HCT116 (cell line): ENCODE results near the gene SEPHS1. TPM values are rescaled to one million over a fixed set of nuclear protein-coding genes. Genes with fewer than 3 reads are reported as not detected.

ENCODE experiments used
- ATAC-seq: fragments of 200-7000 bp; cut with Tn5 transposase; 2 replicates; pipeline ENCODE4 v1.9.1; 2020; ENCODE audit warnings: mild to moderate bottlenecking, moderate library complexity
- BruUV-seq: library from RNA; stranded (reverse); fragments of 400-500 nt; replicated peaks from 2 replicates; lab custom pipeline; 2021; lab: Mats Ljungman, UMichigan
- CTCF ChIA-PET: fragments of 300-600 bp; sonication (Branson Sonifier 250); formaldehyde crosslinking; loops from one replicate; lab custom pipeline; 2021; ENCODE audit warnings: antibody characterized with exemption; lab: Charles Lee
- POLR2A ChIA-PET: fragments of 300-600, 350-600 bp; sonication (Branson Sonifier 250); formaldehyde crosslinking; loops from one replicate; lab custom pipeline; 2021; ENCODE audit warnings: antibody characterized with exemption; lab: Charles Lee
- RAD21 ChIA-PET, 2 experiments: fragments of 300-600 bp; sonication (Branson Sonifier 250); formaldehyde crosslinking; loops; one replicate each; lab custom pipeline; 2023; ENCODE audit warnings: low total read pairs in 2 of 2; ENCODE audit not compliant: uncharacterized antibody in 2 of 2, unreplicated experiment in 2 of 2, low non-redundant PET in 1 of 2; lab: Charles Lee
- DNase-seq: peaks from one replicate; pipeline ENCODE4 v3.0.0-alpha.2; 2010; ENCODE audit warnings: low read depth, low spot score
- H2AFZ ChIP-seq: fragments of 200-600 bp; shearing (Covaris generic), sonication (generic); 2 replicates; pipeline ENCODE4 v1.6.1; 2017; ENCODE audit warnings: low read depth, mixed run types, mixed read lengths, antibody characterized with exemption, low read length; ENCODE audit not compliant: poor library complexity, severe bottlenecking
- H3K27ac ChIP-seq: 2 replicates; pipeline ENCODE4 v1.5.1; 2012; ENCODE audit warnings: low read depth, low read length
- H3K27me3 ChIP-seq: fragments of 200-600 bp; sonication (generic); 2 replicates; pipeline ENCODE4 v1.6.1; 2016; ENCODE audit warnings: mixed run types, low read length, mixed read lengths; ENCODE audit not compliant: insufficient read depth
- H3K36me3 ChIP-seq, 2 experiments: fragments of 200-500 bp in 1 of 2; fragments of 200-600 bp in 1 of 2; sonication (Bioruptor generic) in 1 of 2; sonication (generic) in 1 of 2; 2 replicates each; pipeline versions ENCODE4 v1.5.1 to v1.6.1; 2014 to 2016; ENCODE audit warnings: low read length in 2 of 2, inconsistent platforms in 1 of 2, mixed read lengths in 1 of 2, mixed run types in 1 of 2; ENCODE audit not compliant: insufficient read depth in 2 of 2, control insufficient read depth in 1 of 2
- H3K4me1 ChIP-seq, 2 experiments: fragments of 200-600 bp in 1 of 2; sonication (generic) in 1 of 2; 2 replicates each; pipeline versions ENCODE4 v1.5.1 to v1.6.1; 2012 to 2017; ENCODE audit warnings: low read length in 2 of 2, inconsistent platforms in 1 of 2, mild to moderate bottlenecking in 1 of 2, mixed read lengths in 1 of 2, mixed run types in 1 of 2, moderate library complexity in 1 of 2; ENCODE audit not compliant: insufficient read depth in 2 of 2, control insufficient read depth in 1 of 2
- H3K4me2 ChIP-seq: fragments of 200-600 bp; sonication (generic); 2 replicates; pipeline ENCODE4 v1.6.1; 2017; ENCODE audit warnings: mixed run types, low read length, mixed read lengths
- H3K4me3 ChIP-seq, 2 experiments: fragments of 200-600 bp in 1 of 2; sonication (generic) in 1 of 2; replicated peaks in 1 of 2; 2 replicates each; pipeline ENCODE4 v1.5.1; 2011 to 2016; ENCODE audit warnings: low read length in 2 of 2, control low read depth in 1 of 2, low read depth in 1 of 2, mild to moderate bottlenecking in 1 of 2, mixed read lengths in 1 of 2, mixed run types in 1 of 2
- H3K79me2 ChIP-seq: fragments of 200-600 bp; sonication (generic); 2 replicates; pipeline ENCODE4 v1.6.1; 2017; ENCODE audit warnings: mild to moderate bottlenecking, mixed run types, low read length, moderate library complexity, mixed read lengths; ENCODE audit not compliant: insufficient read depth
- H3K9ac ChIP-seq: fragments of 200-600 bp; sonication (generic); 2 replicates; pipeline ENCODE4 v1.6.1; 2016; ENCODE audit warnings: low read length, mixed read lengths
- H3K9me2 ChIP-seq: fragments of 200-600 bp; sonication (generic), shearing (Covaris generic); 2 replicates; pipeline ENCODE4 v1.6.1; 2017; ENCODE audit warnings: mixed run types, mild to moderate bottlenecking, moderate library complexity; ENCODE audit not compliant: insufficient read depth
- H3K9me3 ChIP-seq, 2 experiments: fragments of 200-500 bp in 1 of 2; fragments of 200-600 bp in 1 of 2; sonication (Bioruptor generic) in 1 of 2; sonication (generic) in 1 of 2; 2 replicates each; pipeline ENCODE4 v1.6.1; 2014 to 2017; ENCODE audit warnings: low read length in 2 of 2, mixed read lengths in 2 of 2, inconsistent platforms in 1 of 2, low read depth in 1 of 2, mild to moderate bottlenecking in 1 of 2, mixed run types in 1 of 2, moderate library complexity in 1 of 2; ENCODE audit not compliant: control insufficient read depth in 1 of 2, insufficient read depth in 1 of 2
- H4K20me1 ChIP-seq: fragments of 200-600 bp; sonication (generic), shearing (Covaris generic); 2 replicates; pipeline ENCODE4 v1.6.1; 2017; ENCODE audit warnings: mixed run types, mild to moderate bottlenecking, moderate library complexity; ENCODE audit not compliant: insufficient read depth
- CBX3 ChIP-seq: IDR thresholded peaks from 2 replicates; pipeline ENCODE4 v1.6.1; 2012; ENCODE audit warnings: low read depth
- CEBPB ChIP-seq: IDR thresholded peaks from 2 replicates; pipeline ENCODE4 v1.6.1; 2012; ENCODE audit warnings: low read depth
- EZH2 ChIP-seq: fragments of 200-600 bp; sonication (generic); IDR thresholded peaks from 2 replicates; pipeline ENCODE4 v1.6.1; 2017; ENCODE audit warnings: antibody characterized with exemption, mixed run types
- EZH2phosphoT487 ChIP-seq: fragments of 200-600 bp; IDR thresholded peaks from 2 replicates; pipeline ENCODE4 v1.6.1; 2018; ENCODE audit warnings: antibody characterized with exemption, borderline replicate concordance
- JUND ChIP-seq: IDR thresholded peaks from 2 replicates; pipeline ENCODE4 v1.6.1; 2012
- POLR2A ChIP-seq: IDR thresholded peaks from 2 replicates; pipeline ENCODE4 v1.7.0; 2011; ENCODE audit warnings: borderline replicate concordance; ENCODE audit not compliant: insufficient read depth, insufficient read length; ENCODE audit errors: extremely low read depth
- SP1 ChIP-seq: IDR thresholded peaks from 2 replicates; pipeline ENCODE4 v1.6.1; 2012; ENCODE audit warnings: low read depth
- SRF ChIP-seq: IDR thresholded peaks from 2 replicates; pipeline ENCODE4 v1.6.1; 2012; ENCODE audit warnings: low read depth
- TCF7L2 ChIP-seq: IDR thresholded peaks from 2 replicates; pipeline ENCODE4 v1.7.0; 2011; ENCODE audit warnings: borderline replicate concordance, inconsistent platforms; ENCODE audit not compliant: insufficient read depth, insufficient read length; ENCODE audit errors: extremely low read depth
- ZNF274 ChIP-seq: fragments of 200-500 bp; sonication (Bioruptor generic); IDR thresholded peaks from 2 replicates; pipeline ENCODE4 v1.6.1; 2014; ENCODE audit warnings: mild to moderate bottlenecking, low read depth, low read length, inconsistent platforms
- intact Hi-C: fragments of 100-400 bp; cut with micrococcal nuclease; formaldehyde crosslinking; loops from 2 replicates; pipeline ENCODE4 v1.10.0; 2022
- total RNA-seq: library from RNA; stranded (reverse); gene quantifications from one replicate; pipeline ENCODE4 v1.2.1, GENCODE V29; 2021; ENCODE audit not compliant: unreplicated experiment
- TF ChIP-seq, protein P1 (sequence below): IDR thresholded peaks from 2 replicates; pipeline ENCODE4 v1.6.1; 2012

Gene SEPHS1
- total RNA-seq, 1 experiment from 2014 or later = 51.7 TPM

DNA sequence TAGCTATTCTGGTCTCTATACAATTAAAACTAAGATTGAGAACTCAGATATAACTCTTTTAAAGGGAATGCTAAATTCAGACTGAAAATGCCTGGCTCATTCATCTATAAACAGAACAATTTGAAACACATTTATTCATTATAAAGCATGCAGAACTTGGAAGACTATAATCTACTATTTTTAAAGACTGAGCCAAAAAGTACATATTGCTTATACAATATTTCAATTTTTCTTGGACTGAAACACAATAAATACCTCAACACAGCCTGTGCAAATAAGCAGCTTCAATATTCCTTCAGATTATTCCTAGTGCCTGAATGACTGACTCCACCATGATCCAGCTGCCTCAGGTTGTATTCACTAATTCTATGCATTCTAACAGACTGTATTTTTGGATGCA, 32.7 kb downstream of the SEPHS1 start:
- no peaks in the 10 kb centered on the region for H3K4me1 ChIP-seq
- no peak overlapping the region for H3K9ac ChIP-seq
- ATAC-seq (no peak), DNase-seq (no peak)
- no peaks in the 10 kb centered on the region for H3K9me3 ChIP-seq
- TF ChIP-seq CBX3 = no peak
- TF ChIP-seq, protein P1, sequence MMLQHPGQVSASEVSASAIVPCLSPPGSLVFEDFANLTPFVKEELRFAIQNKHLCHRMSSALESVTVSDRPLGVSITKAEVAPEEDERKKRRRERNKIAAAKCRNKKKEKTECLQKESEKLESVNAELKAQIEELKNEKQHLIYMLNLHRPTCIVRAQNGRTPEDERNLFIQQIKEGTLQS = no peak
- no peak for TF ChIP-seq SRF
- TF ChIP-seq JUND = no peak
- TF ChIP-seq SP1 = no peak
- TF ChIP-seq ZNF274 = no peak
- TF ChIP-seq CEBPB = no peak
- TF ChIP-seq POLR2A = no peak
- RAD21 ChIA-PET = no interaction called here
- H4K20me1 ChIP-seq = no peaks in the 10 kb centered on the region
- no peaks in the 10 kb centered on the region for H3K36me3 ChIP-seq
- CTCF ChIA-PET = no interaction called here
- H3K27ac ChIP-seq = no peak overlapping the region
- no peak overlapping the region for H2AFZ ChIP-seq
- intact Hi-C loops = no loop called here
- no peaks in the 10 kb centered on the region for H3K27me3 ChIP-seq
- H3K9me2 ChIP-seq = no peaks in the 10 kb centered on the region
- POLR2A ChIA-PET = interaction anchor here (1.3 kb wide), 1 partner anchor 13 kb away, joined by 4 read pairs; no protein-coding TSS in a partner anchor
- BruUV-seq = no TSS peak
- no peak overlapping the region for H3K4me3 ChIP-seq
- H3K79me2 ChIP-seq = no peaks in the 10 kb centered on the region
- H3K4me2 ChIP-seq = no peak overlapping the region

DNA sequence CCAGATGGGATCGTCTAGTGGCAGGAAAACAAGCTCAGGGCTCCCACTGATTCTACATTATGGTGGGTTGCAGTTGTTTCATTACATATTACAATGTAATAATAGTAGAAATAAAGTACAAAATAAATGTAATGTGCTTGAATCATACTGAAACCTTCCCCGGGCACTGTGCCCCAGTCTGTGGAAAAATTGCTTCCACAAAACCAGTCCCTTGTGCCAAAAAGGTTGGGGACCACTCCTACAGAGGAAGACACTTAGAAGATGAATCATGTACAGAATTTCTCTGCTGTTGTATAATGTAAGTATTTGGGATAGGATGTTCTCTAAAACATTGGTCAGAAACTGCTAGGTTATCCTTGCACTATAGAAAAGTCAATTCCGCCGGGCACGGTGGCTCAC, 36.9 kb downstream of the SEPHS1 start:
- BruUV-seq = no TSS peak

More for the DNA sequence above, 36.9 kb downstream of the SEPHS1 start:
- Histone ChIP-seq H3K27me3 (no peaks in the 10 kb centered on the region), H3K36me3 (no peaks in the 10 kb centered on the region), H3K9me2 (no peaks in the 10 kb centered on the region), H3K4me2 (no peak overlapping the region), H3K27ac (no peak overlapping the region), H3K4me1 (no peaks in the 10 kb centered on the region), H3K4me3 (no peak overlapping the region), H2AFZ (no peak overlapping the region), H3K9me3 (no peaks in the 10 kb centered on the region), H4K20me1 (no peaks in the 10 kb centered on the region), H3K79me2 (no peaks in the 10 kb centered on the region), H3K9ac (no peak overlapping the region)
- TF ChIP-seq EZH2 (no peak), TCF7L2 (no peak), EZH2phosphoT487 (no peak), JUND (no peak), SP1 (no peak), ZNF274 (no peak)
- TF ChIP-seq, protein P1 = no peak
- ChIA-PET RAD21 (no interaction called here), POLR2A (no interaction called here), CTCF (interaction anchor here (1.0 kb wide), 1 partner anchor 9 kb away, joined by 4 read pairs; no protein-coding TSS in a partner anchor)
- ATAC-seq (no peak), DNase-seq (no peak)
- intact Hi-C loops = no loop called here
